HT1080 (cell line): ENCODE measurements around the gene NFIL3. TPM values are rescaled to one million over a fixed set of nuclear protein-coding genes. Genes with fewer than 3 reads are reported as not detected.

Source experiments
- DNase-seq: peaks from one replicate; pipeline ENCODE4 v3.0.0-alpha.2; 2015; ENCODE audit warnings: low read depth
- total RNA-seq: library from RNA; depleted of rRNA; stranded (reverse); fragments of >200 nt; shearing (Covaris generic); gene quantifications from 2 replicates; pipeline ENCODE4 v1.2.3, GENCODE V29; 2014; rRNA removed

NFIL3 gene
- total RNA-seq, 1 experiment from 2014 or later: 6.1 TPM

- DNase-seq: peak; percentile 58
These were observed 62.2 kb downstream of the NFIL3 start, which contains the start of gene AUH for GRCh38 chr9:91361291-91362050. Gene AUH (minus strand): TSS chr9:91361918. CDS start chr9:91361889, 29 bp downstream.

GRCh38 chr9:91360551-91361290, 62.9 kb downstream of the NFIL3 start:
- DNase-seq: no peak

- peak; percentile 13 for DNase-seq
These were observed 63.7 kb downstream of the NFIL3 start for GRCh38 chr9:91359734-91360470.

- no peak for DNase-seq
These were observed 64.5 kb downstream of the NFIL3 start for GRCh38 chr9:91359083-91359482.

Other genes starting within 250 kb of the NFIL3 start
- gene AUH, start 61.9 kb downstream of the NFIL3 start, total RNA-seq: 12.0 and 16.8 TPM in 2 replicates